HG02588 (cell line): Measurements from ENCODE around the gene SLC25A42.

ENCODE experiments used
- ATAC-seq: cut with Tn5 transposase; IDR thresholded peaks from one replicate; pipeline ENCODE4 v1.9.1; 2021; ENCODE audit warnings: mild to moderate bottlenecking, moderate library complexity; ENCODE audit not compliant: unreplicated experiment

Gene SLC25A42

DNA sequence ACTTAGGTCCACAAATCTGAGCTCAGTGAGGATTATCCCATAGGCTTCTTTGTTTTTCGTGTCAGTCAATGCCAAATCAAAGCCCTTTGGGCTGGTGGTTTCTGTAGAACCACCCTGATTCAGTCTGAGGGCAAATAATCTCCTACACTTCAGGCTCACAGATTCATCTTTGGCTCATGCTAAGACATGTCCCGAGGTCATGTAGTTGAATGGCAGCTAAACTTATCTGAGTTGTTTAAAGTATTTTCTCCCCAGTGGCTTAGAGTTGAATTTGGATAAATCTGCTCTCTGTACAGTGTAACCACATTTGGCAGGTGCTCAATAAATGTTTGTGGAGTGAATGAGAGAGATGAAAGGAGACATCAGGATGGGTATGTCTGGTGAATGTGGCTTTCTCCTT, 13.1 kb upstream of the SLC25A42 start:
- ATAC-seq: no peak

DNA sequence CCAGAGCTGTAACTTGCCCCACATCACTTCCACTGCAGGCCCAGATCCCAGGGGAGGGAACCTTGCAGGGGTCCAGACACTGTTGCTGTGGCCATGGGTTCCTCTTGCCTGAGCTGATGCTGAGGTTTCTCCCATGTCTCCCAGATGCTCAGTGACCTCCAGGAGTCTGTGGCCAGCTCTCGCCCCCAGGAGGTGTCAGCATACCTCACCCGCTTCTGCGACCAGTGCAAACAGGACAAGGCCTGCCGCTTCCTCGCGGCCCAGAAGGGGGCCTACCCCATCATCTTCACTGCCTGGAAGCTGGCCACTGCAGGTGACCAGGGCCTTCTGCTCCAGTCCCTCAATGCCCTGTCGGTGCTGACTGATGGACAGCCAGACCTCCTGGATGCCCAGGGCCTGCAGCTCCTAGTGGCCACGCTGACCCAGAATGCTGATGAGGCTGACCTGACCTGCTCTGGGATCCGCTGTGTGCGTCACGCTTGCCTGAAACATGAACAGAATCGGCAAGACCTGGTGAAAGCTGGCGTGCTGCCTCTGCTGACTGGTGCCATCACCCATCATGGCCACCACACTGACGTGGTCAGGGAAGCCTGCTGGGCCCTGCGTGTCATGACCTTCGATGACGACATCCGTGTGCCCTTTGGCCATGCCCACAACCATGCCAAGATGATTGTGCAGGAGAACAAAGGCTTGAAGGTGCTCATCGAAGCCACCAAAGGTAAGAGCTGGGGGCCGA, 12.1 kb upstream of the SLC25A42 start:
- no peak for ATAC-seq

DNA sequence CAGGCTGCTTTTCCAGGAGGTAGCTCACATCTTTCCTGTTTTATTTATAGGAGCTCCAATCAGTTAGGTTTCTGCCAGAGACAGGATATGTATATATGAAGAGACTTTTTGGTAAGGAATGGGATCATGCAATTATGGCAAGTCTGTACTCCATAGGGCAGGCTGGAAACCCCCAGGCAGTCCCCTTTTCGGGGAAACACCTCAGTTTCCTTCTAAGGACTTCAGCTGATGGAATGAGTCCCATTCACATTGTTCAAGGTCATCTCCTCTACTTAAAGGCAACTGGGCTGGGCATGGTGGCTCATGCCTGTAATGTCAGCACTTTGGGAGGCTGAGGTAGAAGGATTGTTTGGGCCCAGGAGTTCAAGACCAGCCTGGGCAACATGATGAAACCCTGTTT, 10.9 kb upstream of the SLC25A42 start:
- ATAC-seq: no peak

DNA sequence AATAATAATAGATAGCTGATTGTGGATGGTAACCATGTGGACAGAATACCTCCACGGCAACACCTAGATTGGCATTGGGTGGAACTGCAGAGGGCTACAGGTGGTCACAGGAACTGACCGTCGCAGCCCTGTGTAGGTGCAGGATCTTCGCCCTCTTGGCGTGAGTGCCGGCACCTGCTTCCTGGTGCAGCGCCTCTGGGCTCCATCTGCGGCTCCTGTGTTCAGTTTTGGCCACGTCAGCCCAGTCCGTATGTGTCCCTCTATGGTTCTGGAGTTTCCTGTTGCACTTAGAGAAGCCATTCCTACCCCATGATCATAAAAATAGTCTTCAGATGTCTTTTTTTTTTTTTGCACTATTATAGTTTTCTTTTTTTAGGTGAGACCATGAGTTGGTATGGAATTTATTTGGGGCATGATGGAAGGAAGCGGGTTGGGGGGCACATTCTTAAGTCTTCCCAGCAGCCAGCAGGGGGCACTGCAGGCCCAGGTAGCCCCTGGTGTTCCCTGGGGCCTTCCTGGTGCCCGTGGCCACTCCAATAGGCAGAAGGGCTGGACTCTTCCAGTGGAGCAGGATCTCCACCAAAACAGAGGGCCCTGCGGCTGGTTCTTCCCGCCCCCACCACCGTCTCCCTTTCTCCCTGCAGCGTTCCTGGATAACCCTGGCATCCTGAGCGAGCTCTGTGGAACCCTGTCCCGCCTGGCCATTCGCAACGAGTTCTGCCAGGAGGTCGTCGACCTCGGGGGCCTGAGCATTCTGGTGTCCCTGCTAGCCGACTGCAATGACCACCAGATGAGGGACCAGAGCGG, 10.1 kb upstream of the SLC25A42 start:
- ATAC-seq: no peak

DNA sequence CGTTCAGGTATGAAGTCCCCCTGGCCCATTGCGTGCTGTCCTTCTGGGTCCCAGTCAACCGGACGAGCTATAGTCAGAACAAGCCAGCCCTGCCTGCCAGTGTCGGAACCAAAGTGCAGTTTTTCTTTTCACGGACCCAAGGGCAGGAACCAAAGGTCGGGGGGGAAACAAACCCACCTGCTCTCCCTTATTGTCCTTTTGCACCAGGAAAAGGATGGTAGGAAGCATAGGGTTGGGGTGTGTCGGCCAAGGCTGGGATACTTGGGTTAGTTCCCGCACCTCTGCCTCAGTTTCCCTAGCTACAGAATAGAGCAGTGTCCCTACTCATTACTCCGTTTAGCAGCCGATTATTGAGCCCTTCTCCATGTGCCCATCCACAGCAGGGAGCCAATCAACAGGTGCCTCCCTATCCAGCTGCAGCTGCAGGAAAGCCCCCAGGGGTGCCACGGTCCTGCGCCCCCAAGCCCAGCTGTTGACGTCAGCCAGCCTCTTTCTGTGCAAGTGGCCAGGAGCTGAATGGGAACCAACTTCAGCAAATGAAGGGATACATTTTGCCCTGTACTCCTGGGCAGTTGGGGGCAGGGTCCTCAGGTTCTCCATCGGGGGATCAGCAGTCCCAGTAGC, 9.4 kb upstream of the SLC25A42 start:
- ATAC-seq: no peak

DNA sequence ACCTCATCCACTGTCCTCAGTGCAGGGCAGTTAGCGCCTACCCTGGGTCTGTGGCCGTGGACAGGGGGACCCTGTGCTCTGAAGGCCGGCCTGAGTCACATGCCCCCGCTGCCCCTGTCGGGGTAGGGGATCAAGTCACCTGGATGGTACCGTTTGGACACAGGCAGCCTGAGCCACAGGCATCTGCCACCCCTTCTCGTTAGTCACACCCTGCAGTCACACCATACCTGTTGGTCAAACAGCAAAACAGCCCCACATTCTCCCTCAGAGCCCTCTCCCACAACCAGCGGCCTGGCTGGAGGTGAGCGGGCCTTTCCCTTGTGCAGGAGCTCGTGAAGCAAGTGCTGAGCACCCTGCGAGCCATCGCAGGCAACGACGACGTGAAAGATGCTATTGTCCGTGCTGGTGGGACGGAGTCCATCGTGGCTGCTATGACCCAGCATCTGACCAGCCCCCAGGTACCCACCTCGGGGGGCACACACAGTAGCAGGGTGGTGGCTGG, 8.8 kb upstream of the SLC25A42 start:
- no peak for ATAC-seq

DNA sequence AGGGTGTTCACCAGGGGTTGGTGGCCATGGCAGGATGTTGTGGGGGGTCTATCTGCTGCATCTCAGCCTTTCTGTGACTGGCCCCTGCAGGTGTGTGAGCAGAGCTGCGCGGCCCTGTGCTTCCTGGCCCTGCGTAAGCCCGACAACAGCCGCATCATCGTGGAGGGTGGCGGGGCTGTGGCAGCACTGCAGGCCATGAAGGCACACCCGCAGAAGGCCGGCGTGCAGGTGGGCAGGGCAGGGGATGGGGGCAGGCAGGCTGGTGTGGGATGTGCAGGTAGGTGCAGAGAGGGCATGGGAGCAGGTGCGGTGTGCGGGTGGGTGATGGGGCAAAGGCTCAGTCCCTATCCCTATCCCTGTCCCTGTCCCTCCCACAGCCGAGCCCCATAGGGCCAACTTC, 8.1 kb upstream of the SLC25A42 start:
- no peak for ATAC-seq

DNA sequence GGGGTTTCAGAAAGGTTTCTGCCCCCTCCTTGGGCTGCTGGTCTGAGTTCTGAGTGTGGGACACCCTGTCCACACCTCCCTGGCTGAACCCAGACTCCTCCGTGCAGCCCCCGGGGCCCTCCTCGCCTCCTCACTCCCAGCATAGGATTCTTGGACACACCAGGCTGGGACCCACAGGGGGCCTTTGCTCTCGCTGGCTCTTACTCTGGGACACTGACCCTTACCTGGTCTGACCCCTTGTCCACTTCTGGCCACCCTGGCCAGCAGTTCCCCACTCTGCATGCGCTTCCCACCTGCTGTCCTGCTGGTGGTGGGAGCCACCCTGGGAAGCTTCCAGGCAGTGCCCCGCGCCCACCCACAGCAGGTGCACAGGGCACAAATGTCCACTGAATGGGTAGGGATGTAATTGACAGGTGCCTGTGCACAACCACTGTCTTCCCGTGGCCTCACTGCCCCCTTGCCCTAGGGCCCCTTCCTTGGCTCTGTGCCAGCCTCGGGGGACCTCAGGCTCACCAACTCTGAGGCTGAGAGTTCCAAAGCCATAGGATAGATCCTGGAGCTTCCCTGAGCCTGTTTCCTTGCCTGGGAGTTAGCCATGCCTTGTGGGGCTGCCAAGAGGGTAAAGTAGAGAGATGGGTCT, 7.0 kb upstream of the SLC25A42 start:
- ATAC-seq: no peak

DNA sequence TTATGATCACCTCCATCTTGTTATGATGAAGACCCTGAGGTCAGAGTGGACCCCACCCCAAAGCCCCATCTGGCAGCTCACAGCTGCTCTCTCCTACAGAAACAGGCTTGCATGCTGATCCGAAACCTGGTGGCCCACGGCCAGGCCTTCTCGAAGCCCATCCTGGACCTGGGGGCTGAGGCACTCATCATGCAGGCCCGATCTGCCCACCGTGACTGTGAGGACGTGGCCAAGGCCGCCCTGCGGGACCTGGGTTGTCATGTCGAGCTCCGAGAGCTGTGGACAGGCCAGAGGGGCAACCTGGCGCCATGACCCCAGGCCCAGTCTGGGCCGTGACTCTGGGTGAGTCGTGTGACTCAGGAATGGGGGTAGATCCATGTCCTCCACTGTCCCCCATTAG, 6.5 kb upstream of the SLC25A42 start:
- no peak for ATAC-seq

DNA sequence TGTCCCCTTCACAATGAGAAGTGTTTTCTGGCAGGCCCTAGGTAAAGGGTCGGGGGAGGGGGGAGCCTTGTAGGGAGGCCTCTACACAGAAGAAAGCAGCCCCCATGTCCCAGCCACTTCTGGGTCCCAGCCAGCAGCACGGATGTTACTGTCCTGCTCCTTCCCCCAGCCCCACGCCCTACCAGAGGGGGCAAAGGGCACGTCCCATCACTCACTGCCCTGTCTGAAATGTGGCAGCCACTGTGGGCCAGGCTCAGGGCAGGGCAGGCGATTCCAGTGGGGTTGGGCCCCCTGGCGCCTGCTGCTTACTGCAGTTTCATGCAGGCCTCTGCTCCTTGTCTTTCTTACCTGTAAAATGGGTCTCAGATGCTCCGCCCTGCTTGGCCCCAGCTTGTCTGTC, 6.1 kb upstream of the SLC25A42 start:
- no peak for ATAC-seq

DNA sequence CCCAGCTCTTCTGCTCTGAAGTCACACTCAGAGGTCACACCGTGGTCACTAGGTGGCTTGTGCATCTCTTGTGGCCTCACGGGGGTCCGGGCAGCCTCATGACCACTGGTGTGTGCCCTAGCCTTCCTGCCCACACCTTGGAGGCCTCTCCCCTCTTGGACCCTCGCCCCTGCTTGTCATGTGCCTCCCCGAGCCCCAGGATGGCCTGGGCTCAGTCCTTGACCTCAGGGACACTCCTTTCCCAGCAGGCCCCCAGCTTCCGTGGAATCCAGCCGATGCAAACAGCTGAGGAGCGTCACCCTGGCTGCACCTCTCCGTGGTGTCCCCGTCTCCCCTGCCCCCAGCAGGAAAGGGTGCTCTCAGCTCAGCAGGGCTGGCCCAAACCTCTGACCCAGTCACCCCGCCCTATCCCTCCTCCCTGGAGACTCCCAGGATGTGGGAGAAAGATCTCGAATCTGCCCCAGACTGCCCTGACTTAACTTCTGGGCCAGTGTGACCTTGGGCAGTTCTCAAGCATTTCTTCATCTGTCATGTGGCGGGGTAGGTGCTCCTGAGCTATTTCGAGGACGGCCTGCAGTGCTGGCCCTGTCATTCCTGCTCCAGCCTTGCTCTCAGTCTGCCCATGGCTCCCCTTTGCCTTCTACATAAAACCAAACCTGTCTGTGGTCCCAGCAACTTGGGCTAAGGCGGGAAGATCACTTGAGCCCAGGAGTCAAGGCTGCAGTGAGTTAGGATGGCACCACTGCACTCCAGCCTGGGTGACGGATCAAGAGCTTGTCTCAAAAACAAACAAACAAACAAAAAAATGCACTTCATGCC, 4.6 kb upstream of the SLC25A42 start:
- ATAC-seq: no peak

DNA sequence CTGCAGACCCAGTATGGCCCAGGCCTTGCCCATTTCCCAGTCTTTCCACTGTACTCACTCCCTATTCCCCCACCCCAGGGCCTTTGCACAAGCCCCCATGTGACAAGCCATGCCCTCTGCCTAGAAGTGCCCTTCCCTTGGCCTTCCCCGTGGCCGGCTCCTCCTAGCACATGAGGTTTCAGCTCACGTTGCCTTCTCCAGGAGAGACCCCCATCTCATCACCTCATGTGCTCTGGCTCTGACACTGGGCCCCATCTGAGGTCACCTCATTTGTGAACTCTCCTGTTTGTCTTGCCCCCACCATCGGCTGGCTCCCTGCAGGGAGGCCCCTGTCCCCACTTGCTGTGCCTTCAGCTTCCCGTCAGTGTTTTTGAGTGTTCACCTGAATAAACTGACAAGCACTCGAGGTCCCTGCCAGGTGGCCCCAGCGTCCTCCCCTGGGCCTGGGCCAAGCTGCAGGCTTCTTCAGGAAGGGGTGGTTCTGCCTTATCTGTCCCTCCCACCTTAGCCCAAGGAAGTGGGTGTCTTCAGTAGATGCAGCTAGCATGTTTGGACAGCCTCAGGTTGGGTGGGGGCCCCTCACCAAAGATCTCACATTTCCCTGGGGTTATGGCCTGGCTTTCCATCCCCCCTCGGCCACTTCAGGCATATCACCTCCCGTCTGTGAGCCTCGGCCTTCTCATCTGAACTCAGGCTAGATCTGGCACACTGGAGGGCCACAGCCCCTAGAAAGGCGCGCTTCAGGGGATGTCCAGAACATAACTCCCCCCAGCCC, 3.8 kb upstream of the SLC25A42 start:
- ATAC-seq: no peak

DNA sequence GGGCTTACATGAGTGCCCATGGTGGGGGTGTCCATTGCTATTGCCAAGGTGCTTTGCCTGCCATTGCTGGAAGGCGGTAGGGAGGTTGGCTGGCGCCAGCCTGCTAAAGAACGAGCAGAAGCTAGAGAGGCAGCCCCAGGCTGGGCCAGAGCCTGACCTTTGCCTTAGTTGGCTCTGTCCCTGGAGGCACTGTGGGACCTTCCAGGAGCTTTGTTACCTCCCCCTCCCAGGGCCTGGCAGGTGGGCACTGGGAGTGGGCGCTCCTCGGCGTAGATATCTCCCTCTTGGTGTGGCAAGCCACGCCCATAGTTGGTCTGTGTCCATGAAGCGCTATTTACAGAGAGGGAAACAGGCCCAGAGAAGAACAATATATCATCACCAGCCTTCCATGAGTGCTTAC, 2.3 kb upstream of the SLC25A42 start:
- no peak for ATAC-seq

DNA sequence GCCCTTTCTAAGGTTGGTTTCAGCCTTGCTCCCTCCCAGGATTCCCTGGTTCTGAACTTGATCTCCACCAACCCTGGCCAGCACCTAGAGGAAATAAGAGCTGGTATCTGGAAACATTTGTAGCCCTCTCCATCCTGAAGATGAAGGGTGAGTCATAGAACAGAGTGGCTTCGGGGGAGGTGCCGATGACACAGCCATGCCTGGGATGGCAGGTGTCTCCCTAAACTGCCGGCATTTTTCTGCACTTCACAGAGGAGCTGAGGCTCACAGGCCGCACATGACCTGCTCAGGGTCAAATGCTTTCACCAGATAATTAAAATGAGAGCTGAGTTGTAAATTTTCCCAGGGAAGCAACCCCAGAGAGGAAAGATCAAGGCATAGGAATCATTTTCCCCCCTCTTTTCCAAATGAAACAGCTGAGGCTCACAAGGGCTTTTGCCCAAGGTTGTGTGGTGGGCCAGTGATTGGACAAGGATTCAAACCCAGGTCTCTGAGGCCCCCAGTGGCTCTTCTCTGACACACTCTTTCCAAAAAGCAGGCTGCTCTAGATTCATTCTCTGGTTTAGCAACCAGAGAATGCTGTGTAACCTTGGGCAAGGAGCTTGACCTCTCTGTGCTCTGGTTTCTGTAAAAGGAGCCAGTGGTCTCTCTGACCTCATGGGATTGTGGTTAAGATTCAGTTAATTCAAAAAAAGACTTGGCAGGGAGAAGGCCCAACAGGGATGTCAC, 1.2 kb upstream of the SLC25A42 start:
- ATAC-seq: no peak

DNA sequence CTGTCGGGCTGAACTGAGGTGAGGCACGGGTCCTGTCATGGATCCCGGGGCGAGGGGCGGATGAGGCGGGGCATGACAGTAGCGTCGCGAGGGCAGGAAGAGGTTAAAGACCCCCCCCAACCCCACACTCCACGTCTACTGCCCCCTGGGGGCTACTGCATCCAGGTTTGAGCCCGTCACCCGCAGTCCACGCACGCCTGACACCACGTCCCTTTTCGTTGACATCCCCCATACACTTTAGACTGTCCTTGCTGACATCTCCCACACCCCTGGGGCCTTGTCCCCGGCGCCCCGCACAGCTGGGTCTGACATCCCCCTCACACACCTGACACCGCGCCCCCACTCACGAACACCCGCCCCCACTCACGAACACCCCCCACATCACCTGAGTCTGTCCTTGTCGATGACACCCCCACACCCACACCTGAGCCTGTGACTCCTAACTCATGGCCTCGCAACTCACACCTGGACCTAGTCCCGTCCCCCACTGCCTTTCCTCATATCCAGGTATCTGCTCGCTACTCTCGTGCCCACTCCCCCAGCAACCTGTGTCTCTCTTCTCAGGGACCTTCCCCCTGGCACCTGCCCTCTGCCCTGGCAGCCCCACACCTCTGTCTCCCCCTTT, 416 bp downstream of the SLC25A42 start:
- no peak for ATAC-seq

DNA sequence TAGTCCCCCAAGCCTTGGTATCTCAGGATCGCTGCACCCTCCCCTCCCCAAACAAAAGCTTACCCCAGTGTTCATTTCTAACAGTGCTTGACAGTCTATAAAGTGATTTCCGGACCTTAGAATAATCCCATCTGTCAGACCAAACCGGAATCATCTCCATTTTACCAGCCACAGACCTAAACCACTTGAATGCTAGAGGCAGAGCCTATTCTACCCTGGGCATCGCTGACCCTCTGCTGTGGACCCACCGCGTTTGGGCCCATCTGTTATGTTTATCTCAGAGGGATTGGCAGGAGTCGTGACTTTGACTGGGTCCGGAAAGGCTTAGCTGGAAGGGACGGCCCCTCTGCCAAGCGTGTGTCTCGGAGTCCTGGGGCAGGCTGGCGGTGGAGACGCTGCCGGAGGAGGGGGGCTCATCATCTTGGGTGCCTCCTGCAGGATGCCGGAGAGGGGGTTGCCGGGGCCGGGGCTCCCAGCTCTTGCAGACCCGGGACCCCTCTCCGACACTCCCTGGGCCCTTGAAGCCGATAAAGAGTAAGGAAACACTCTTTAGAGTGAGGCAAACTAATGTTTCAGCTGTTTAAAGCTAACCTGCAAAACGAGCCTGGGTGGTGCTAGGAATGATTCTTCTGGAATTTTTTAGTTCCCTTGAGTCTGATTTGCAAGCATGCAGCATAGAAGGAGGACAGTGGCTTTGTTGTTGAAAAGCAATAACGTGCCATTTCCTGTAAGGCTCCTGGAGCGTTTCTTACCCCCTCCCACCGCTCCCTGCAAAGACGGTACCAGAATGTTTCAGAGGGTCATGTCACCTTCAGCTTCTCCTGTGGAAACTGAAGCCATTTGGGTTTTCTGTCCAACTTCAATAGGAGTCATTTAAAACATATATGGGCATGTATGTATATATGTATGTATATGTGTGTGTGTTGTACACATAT, 1.3 kb downstream of the SLC25A42 start:
- ATAC-seq: no peak

DNA sequence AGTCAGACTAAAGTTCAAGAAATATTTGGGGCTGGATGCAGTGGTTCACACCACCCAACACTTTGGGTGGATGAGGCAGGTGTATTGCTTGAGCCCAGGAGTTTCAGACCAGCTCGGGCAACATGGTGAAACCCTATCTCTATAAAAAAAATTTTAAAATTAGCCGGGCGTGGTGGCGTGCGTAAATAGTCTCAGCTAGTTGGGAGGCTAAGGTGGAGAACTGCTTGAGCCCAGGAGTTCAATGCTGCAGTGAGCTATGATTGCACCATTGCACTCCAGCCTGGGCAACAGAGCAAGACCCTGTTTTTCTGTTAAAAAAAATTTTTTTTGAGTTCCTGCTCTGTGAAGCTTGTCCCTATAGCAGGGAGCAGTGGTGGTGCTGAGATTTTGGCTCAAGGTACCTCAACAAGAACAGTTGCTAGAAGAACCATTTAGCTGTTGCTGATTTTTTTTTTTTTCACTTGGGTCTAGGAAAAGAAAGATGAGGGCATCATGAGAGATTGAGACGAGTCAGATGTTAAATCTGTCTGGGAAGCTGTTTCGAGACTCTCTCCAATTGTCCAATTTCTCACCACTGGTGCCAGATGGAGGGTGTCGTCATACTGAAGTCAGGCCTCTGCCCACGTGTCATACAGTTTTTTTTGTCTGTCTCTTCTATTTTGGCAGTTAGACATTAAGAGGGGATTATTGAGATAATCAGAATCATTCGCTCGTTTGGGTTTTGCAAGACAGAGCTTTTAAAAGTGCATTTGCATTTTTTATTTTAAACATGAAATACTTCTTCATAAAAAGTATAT, 3.7 kb downstream of the SLC25A42 start:
- ATAC-seq: no peak
